Left kidney (tissue), 2 donors: Measurements from ENCODE around the gene TK1. TPM values are rescaled to one million over a fixed set of nuclear protein-coding genes. Genes with fewer than 3 reads are reported as not detected.

ENCODE experiments used
- DNase-seq: peaks from one replicate; pipeline ENCODE4 v3.0.0-alpha.2; 2013
- polyA plus RNA-seq: library from polyadenylated mRNA; unstranded; fragments of 120-200 nt; gene quantifications from one replicate; pipeline ENCODE4 v1.2.1, GENCODE V29; 2013; ENCODE audit not compliant: insufficient read length

TK1 gene
- polyA plus RNA-seq, 1 donor = 34.0 TPM

DNA sequence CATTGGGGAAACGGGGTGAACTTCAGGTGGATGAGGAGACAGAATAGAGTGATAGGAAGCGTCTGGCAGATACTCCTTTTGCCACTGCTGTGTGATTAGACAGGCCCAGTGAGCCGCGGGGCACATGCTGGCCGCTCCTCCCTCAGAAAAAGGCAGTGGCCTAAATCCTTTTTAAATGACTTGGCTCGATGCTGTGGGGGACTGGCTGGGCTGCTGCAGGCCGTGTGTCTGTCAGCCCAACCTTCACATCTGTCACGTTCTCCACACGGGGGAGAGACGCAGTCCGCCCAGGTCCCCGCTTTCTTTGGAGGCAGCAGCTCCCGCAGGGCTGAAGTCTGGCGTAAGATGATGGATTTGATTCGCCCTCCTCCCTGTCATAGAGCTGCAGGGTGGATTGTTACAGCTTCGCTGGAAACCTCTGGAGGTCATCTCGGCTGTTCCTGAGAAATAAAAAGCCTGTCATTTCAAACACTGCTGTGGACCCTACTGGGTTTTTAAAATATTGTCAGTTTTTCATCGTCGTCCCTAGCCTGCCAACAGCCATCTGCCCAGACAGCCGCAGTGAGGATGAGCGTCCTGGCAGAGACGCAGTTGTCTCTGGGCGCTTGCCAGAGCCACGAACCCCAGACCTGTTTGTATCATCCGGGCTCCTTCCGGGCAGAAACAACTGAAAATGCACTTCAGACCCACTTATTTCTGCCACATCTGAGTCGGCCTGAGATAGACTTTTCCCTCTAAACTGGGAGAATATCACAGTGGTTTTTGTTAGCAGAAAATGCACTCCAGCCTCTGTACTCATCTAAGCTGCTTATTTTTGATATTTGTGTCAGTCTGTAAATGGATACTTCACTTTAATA, 37.6 kb upstream of the TK1 start:
- no peak for DNase-seq

DNA sequence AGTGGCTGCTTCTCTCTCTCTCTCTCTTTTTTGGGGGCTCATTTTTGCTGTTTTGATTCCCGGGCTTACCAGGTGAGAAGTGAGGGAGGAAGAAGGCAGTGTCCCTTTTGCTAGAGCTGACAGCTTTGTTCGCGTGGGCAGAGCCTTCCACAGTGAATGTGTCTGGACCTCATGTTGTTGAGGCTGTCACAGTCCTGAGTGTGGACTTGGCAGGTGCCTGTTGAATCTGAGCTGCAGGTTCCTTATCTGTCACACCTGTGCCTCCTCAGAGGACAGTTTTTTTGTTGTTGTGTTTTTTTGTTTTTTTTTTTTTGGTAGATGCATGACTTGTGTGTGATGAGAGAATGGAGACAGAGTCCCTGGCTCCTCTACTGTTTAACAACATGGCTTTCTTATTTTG, 36.9 kb upstream of the TK1 start:
- no peak for DNase-seq

DNA sequence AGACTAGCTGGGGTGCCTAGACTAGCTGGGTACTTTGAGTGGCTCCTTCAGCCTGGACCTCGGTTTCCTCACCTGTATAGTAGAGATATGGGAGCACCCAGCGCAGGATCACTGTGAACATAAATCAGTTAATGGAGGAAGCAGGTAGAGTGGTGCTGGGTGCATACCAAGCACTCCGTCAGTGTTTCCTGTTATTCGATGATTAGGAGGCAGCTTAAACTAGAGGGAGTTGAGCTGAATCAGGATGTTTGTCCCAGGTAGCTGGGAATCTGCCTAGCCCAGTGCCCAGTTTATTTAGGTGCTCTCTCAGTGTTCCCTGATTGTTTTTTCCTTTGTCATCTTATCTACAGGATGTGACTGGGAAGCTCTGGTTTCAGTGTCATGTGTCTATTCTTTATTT, 36.2 kb upstream of the TK1 start:
- no peak for DNase-seq

DNA sequence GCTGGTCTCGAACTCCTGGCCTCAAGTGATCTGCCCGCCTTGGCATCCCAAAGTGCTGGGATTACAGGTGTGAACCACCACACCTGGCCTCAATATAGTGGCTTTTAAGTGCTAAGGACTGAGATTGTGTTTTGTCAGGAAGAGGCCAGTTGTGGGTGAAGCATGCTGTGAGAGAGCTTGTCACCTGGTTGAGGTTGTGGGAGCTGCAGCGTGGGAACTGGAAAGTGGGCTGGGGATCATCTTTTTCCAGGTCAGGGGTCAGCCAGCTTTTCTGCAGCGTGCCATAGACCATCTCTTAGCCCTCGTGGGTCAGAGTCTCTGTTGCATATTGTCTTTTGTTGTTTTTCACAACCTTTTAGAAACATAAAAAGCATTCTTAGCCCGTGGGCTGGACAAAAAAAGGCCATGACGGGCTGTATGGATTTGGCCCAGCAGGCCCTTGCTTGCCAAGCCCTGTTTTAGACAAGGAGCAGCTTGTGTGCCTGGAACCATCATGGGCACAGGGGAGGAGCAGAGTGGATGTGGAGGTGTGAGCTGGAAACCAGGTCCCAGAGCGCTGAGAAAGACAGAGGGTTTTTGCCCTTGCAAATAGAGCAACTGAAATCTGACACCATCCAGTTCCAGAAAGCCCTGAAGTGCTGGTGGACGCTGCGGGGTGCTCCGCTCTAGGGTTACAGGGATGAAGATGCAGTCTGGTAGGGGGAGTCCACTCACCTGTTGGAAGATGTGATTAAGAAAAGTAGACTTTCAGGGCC, 32.7 kb upstream of the TK1 start:
- DNase-seq = no peak

DNA sequence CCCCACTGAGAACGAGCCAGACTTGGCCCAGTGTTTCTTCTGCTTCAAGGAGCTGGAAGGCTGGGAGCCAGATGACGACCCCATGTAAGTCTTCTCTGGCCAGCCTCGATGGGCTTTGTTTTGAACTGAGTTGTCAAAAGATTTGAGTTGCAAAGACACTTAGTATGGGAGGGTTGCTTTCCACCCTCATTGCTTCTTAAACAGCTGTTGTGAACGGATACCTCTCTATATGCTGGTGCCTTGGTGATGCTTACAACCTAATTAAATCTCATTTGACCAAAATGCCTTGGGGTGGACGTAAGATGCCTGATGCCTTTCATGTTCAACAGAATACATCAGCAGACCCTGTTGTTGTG, 27.8 kb upstream of the TK1 start:
- DNase-seq = no peak

DNA sequence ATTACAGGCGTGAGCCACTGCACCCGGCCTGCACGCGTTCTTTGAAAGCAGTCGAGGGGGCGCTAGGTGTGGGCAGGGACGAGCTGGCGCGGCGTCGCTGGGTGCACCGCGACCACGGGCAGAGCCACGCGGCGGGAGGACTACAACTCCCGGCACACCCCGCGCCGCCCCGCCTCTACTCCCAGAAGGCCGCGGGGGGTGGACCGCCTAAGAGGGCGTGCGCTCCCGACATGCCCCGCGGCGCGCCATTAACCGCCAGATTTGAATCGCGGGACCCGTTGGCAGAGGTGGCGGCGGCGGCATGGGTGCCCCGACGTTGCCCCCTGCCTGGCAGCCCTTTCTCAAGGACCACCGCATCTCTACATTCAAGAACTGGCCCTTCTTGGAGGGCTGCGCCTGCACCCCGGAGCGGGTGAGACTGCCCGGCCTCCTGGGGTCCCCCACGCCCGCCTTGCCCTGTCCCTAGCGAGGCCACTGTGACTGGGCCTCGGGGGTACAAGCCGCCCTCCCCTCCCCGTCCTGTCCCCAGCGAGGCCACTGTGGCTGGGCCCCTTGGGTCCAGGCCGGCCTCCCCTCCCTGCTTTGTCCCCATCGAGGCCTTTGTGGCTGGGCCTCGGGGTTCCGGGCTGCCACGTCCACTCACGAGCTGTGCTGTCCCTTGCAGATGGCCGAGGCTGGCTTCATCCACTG, 27.3 kb upstream of the TK1 start, which contains the start of gene BIRC5:
BIRC5 (plus strand) TSS at position 238 of the 690 bp plus-strand sequence; CDS start at position 302, 64 bp downstream.
- DNase-seq = peak; percentile 88

DNA sequence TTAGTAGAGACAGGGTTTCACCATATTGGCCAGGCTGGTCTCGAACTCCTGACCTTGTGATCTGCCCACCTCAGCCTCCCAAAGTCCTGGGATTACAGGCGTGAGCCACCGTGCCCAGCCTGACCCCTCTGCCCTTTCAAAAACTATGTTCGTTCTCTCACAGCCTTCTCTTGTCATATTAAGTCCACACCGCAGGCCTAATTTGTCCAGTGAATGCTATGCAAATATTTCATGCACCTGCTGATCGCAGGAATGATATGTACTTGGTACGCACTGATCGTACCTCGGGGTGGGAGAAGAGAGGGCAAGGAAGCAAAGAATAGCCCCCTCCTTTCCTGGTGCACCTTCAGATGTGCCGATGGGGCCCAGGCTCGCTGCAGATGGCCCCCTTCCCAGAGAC, 24.2 kb upstream of the TK1 start:
- DNase-seq = no peak

DNA sequence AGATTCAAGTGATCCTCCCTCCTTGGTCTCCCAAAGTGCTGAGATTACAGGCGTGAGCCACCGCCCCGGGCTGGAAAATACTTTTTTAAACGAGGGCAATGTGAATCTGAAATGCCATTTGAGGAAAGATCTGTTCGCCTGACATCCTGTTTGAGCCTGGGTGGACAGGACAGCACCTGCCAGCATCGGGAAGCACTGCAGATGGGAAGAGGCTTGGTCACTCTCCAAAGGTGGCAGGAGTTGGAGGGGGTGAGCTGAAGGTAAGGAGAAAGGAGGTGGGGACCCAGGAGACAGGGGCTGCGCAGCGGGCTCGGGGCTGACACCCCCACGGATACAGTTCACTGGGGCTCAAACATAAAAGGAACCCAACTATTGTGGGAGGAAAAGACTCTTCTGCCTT, 23.3 kb upstream of the TK1 start:
- DNase-seq = no peak

DNA sequence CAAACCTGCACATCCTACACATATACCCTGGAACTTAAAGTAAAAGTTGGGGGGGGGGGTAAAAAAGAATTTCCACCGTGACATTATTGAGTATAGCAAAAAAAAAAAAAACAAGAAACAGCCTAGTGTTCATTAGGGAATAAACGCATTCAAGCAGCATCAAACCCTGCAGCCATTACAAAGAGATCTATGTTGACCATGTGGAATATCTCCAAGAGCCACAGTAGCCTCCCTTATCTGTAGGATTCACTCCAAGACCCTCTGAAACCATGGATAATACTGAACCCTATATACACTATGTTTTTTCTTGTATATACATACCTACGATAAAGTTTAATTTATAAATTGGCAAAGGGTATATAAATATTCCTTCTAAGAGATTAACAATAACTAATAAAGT, 21.6 kb upstream of the TK1 start:
- DNase-seq = no peak

DNA sequence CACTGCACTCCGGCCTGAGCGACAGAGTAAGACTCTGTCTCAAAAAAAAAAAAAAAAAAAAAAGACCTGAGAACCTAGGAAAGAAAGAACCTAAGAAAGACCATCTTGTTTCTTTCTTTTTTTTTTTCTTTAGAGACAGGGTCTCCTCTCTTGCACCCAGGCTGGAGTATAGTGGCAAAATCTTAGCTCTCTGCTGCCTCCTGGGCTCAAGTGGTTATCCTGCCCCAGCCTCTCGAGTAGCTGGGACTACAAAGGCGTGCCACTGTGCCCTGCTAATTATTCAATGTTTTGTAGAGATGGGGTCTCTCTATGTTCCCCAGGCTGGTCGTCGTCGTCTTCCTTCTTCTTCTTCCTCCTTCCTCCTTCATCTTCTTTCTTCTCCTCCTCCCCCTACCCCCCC, 19.4 kb upstream of the TK1 start:
- no peak for DNase-seq

DNA sequence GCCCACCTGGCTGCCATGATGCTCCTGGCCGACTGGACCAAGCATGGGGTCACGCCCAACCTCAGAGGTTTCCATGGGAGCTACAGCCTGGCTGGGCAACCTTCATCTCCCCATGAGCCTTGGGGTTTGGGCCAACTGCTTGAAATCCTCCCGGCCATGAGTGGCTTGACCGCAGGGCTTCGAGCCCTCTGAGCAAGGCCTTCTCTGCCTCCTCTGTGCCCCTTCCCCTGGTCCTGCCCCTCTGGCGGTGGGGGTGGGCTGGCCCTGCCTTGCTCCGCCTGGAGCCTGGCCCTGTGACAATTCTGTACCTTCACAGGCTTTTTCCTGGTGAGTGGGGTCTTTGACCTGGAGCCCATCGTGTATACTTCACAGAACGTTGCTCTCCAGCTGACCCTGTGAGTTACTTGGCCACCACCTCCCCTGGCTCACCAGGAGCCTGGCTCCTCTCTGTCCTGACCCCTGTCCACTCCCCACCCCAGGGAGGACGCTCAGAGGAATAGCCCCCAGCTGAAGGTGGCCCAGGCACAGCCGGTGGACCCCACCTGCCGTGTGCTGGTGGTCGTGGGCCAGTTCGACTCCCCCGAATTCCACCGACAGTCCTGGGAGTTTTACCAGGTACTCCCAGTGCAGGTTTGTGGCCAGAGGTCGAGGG, 18.4 kb upstream of the TK1 start:
- DNase-seq = no peak

DNA sequence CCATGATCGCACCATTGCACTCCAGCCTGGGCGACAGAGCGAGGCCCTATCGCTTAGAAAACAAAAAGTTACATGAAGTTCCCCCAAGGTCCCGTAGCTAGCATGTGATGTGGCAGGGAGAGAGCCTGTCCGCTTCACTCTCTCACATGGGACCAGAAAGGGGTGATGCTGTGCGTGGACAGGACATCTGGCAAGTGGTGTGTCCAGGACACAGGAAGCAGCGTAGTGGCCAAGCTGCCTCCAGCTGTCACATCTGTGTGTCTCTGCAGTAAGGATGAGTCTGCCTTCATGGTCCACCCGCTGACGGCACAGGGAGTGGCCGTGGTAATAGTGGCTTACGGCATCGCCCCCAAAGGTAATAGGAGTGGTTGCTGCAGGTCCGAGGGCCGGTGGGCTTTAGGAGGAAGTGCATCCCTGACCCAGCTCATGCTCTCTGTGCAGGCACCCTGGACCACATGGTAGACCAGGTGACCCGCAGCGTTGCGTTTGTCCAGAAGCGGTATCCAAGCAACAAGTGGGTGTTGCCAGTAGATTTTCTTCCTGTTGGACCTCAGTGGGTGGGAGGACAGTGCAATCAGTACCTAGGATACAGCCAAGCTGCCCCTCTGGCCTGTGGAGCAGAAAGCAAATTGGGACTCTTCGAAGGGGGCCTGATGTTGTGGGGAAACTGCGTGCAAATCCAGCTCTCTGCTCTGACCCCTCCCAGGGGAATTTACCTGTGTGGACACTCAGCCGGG, 17.7 kb upstream of the TK1 start:
- no peak for DNase-seq

DNA sequence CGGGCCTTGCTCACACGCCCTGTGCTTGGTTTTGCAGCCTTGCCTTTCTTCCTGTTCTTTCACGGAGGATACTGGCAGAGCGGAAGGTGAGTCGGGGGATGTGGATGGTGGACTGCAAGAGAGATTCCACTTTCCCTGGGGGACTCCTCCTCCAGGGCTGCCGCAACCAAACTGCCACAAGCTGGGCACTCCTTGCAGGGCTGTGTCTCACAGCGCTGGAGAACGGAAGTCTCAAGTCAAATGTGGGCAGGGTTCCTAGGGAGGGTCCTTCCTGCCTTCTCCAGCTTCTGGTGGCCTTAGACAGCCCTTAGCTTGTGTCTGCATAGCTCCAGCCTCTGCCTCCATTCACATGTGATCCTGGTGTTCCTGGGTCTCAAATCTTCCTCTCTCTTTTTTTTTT, 15.8 kb upstream of the TK1 start:
- no peak for DNase-seq

DNA sequence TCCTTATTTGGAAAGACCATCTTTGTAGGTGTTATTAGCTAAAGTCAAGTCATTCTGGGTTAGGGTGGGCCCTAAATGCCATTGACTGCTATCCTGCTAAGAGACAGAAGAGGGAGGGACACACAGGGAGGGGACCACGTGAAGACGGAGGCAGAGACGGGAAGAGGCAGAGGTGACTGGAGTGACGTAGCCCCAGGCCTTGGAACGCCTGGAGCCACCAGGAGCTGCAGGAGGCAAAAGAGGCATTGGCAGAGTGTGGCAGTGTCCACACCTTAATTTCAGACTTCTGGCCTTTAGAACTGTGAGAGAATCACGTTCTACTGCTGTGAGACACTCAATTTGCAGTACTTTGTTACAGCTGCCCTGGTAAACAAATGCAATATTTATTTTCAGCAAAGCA, 13.6 kb upstream of the TK1 start:
- no peak for DNase-seq

DNA sequence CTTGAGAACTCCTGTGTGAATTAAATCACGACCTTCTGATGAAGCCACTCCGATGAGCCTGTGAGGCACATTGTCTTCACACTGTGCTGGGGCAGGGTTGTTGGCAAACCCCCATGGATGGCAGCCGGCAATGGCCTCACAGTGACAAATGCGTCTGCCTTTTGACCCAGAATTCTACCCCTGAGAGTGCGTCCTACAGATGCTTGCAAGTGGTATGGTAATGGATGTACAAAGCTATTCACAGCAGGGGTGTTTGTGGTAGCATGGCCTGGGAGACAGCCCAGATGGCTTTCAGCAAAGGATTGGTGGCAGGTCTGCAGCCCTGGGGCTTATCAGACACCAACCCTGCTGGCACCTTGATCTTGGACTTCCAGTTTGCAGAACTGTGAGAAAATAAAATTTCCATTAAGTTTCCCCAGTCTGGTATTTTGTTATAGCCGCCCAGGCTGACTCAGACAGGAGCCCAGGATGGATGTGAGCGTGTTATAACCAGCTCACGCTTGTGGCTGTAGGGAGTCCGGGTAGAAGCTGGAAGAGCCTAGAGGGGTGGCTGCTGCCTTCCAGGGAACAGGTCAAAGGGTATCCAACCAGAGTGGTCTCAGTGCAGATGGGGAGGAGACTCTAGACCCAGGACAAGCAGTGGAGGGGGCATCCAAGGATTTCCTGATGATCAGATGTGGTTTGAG, 10.4 kb upstream of the TK1 start:
- no peak for DNase-seq

DNA sequence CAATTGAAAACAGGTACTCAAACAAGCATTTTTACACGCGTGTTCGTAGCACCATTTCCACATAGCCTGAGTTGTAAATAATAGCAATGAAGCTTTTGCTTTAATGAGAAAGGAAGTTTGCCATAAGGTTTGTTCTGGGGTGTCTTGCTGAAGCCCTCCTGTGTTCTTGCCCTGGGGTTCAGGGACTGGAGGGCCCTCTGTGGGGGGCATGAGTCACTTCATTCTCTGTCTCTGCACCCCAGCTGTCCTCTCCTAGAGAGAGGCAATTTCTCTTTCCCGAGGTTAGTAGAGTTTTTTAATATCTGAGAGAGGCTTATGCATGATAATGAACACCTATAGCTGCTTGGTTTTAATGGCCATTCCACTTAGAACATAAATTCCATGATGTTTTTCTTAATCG, 9.9 kb upstream of the TK1 start:
- no peak for DNase-seq

DNA sequence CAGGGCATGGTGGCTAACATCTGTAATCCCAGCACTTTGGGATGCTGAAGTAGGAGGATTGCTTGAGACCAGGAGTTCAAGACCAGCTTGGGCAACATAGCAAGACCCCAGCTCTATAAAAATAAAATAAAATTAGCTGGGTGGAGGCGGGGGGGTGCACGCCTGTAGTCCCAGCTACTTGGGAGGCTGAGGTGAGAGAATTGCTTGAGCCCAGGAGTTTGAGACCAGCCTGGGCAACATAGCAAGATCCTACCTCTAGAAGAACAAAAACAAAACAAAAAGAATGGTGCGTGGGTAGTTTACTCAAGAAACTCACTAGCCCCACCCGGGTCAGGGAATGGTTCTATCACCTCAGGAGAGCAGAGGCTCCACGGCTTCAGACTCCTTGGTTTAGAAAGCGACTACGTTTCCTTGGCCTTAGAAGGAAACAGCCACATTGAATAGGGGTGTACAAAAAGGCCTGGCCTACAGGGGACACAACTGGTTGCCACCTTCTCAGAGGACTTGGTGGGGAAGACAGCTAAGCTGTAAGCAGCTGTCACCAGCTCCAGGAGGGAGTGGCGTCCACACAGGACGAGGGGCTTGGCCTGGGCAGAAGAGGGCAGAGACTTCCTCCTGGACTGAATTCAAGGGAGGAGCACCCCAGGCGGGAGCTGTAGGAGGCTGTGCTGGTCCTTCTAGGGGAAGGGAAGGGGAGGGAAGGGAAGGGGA, 716 bp downstream of the TK1 start:
- DNase-seq = no peak

DNA sequence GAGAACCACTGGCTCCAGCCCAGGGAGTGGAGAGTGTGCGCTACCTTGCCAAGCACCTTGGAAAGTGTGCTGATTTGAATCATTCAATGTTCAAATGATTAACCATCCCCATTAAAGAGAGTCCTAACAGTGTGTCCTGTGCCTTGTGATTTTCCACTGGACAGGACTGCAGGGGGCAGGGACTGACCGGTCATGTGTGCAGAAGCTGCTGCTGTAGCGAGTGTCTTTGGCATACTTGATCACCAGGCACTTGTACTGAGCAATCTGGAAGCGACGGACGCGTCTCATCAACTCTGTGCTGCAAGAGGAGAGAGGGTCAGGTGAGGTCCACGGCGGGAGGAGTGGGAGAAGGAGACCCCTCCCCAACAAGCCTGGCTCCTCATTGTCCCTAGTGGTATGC, 2.0 kb downstream of the TK1 start:
- DNase-seq = no peak

DNA sequence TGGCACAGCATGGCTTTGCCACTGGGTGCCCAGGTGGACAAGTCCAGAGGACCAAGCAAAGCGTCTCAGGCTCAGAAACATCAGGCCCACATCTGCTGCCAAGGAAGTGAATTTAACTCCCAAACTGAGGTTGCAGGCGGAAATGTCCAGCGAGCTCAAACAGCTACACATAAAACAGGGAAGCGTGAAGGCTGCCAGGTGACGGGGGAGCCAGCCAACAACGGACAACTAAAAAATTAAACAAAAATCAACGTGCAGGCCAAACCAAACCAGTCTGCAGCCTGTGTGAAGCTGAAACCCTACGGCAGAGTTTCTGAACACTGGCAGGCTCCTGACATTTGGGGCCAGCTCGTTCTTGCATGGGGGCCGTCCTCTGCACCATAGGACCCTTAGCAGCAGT, 2.5 kb downstream of the TK1 start:
- DNase-seq = no peak

DNA sequence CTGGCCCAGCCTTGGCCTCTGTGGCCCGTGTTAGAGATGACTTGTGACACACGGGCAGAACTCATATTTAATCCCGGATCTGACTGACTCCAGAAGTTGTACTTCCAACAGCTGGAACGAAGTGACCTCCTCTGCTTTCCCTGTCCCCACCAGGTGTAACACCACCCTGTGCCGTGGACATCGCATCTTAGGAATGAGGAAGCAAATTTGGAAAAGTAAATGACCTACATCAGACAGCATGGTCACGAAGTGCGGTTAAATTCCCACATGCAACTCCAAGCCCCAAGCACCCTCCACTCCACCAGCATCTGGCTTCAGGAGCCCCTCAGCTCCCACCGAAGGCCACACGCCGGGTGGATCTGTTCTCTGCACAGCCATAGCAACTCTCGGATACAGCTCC, 2.9 kb downstream of the TK1 start:
- DNase-seq = no peak

DNA sequence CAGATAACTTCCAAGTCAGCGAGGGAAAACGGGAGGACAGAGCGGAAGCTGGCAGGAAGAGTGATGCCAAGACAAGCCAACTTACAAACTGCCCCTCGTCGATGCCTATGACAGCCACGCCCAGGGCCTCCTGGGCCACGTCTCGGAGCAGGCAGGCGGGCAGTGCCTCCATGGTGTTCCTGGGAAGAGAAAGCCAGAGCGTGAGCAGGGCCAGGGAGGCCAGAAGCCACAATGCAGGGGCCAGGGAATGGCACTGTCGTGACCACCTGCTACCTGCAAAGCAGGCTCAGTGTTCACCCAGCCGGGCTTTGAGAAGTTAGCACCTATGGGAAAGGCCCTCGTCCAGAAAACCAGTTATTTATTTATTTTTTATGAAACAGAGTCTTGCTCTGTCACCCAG, 4.3 kb downstream of the TK1 start:
- no peak for DNase-seq
